Ovary (tissue), 9 donors: ENCODE results near the gene HAPLN2. TPM values are rescaled to one million over a fixed set of nuclear protein-coding genes. Genes with fewer than 3 reads are reported as not detected.

Experiments used
- DNase-seq, 5 donors: peaks; one replicate each; pipeline ENCODE4 v3.0.0-alpha.2; 2019 to 2020
- H3K27ac ChIP-seq, 2 donors: fragments of 200-600 bp; one replicate each; pipeline versions ENCODE4 v1.5.1 to v1.8.0; 2019 to 2022
- H3K27me3 ChIP-seq: fragments of 200-600 bp; one replicate; pipeline ENCODE4 v1.8.0; 2022
- H3K36me3 ChIP-seq: fragments of 200-600 bp; sonication (generic); one replicate; pipeline ENCODE4 v1.5.1; 2019
- H3K4me1 ChIP-seq: one replicate; pipeline ENCODE4 v1.8.1; 2013; ENCODE audit warnings: mild to moderate bottlenecking, moderate library complexity; ENCODE audit not compliant: insufficient read depth
- H3K4me3 ChIP-seq: fragments of 200-600 bp; sonication (generic); one replicate; pipeline ENCODE4 v1.5.1; 2017
- H3K9me3 ChIP-seq, 2 donors: fragments of 200-600 bp in 1 of 2; sonication (generic) in 1 of 2; one replicate each; pipeline versions ENCODE4 v1.5.1 to v1.8.1; 2013 to 2019; ENCODE audit warnings: mild to moderate bottlenecking in 1 of 2, moderate library complexity in 1 of 2
- EP300 ChIP-seq: sonication (generic); formaldehyde crosslinking; IDR thresholded peaks from one replicate; pipeline ENCODE4 v1.6.1; 2017; ENCODE audit warnings: antibody characterized with exemption
- POLR2A ChIP-seq: fragments of 450-650 bp; IDR thresholded peaks from one replicate; pipeline ENCODE4 v1.6.1; 2017; ENCODE audit warnings: antibody characterized with exemption, mild to moderate bottlenecking, moderate library complexity
- WGBS, 3 donors: extraction: QIAGEN DNeasy Blood & Tissue Kit in 1 of 3; methylation state at CpG; one replicate each; pipeline versions ENCODE4 v1.1.5 to v1.1.7; 2013 to 2017; 5-methylcytosine and 5-hydroxymethylcytosine counted together
- intact Hi-C, 4 donors: fragments of 100-400 bp; cut with DNase I; formaldehyde crosslinking; loops; one replicate each; pipeline versions ENCODE4 v1.11.0 to v1.15.1; 2022 to 2023
- polyA plus RNA-seq, 2 donors: library from polyadenylated mRNA; stranded (reverse); fragments of 200-250 nt in 1 of 2; fragments of 350-450 nt in 1 of 2; fragmentation: Illumina TruSeq in 1 of 2; extraction: RNeasy Lipid Tissue Mini Kit (QIAGEN cat#74804) in 1 of 2; gene quantifications; one replicate each; pipeline ENCODE4 v1.2.3, GENCODE V29; 2013 to 2014
- total RNA-seq, 7 donors: library from RNA; depleted of rRNA in 2 of 7; stranded (reverse); fragments of >200 nt in 2 of 7; fragmentation: NEBNext Ultra II Directional in 3 of 7; extraction: Animal tissue kit (Norgen Biotek cat#: 25700) in 3 of 7; gene quantifications; one replicate each; pipeline versions ENCODE4 v1.1.0 to v1.2.4, GENCODE V29; 2016 to 2023
- TF ChIP-seq, protein P1 (sequence below), 3 donors: fragments of 450-650 bp in 2 of 3; fragments of 200-600 bp in 1 of 3; IDR thresholded peaks; one replicate each; pipeline versions ENCODE4 v1.5.1 to v1.8.0; 2016 to 2022; ENCODE audit warnings: antibody characterized with exemption in 3 of 3, mild to moderate bottlenecking in 1 of 3
- donor health status: DM: no; HTN: no; CAD: no; lungs with moderate emphysema.
- donor health status: DM: no; HTN: no; CAD: no.
- donor health status: Bipolar disorder and iron deficiency.
- donor health status: DM: yes; HTN: yes; CAD: no.
- donor health status: DM: no; HTN: no; CAD: no.
- donor health status: DM: yes; HTN: yes; CAD: no.

Gene HAPLN2
- total and polyA plus RNA-seq, 9 donors: 0.30 to 1.9 (median 1.2) TPM; not detected in 1

- Histone ChIP-seq H3K9me3 (no peaks in the 10 kb centered on the region), H3K4me3 (peak overlapping the region; percentile 39), H3K36me3 (no peaks in the 10 kb centered on the region), H3K27ac (no peak overlapping the region), H3K27me3 (no peaks in the 10 kb centered on the region), H3K4me1 (no peaks in the 10 kb centered on the region)
- TF ChIP-seq, protein P1, sequence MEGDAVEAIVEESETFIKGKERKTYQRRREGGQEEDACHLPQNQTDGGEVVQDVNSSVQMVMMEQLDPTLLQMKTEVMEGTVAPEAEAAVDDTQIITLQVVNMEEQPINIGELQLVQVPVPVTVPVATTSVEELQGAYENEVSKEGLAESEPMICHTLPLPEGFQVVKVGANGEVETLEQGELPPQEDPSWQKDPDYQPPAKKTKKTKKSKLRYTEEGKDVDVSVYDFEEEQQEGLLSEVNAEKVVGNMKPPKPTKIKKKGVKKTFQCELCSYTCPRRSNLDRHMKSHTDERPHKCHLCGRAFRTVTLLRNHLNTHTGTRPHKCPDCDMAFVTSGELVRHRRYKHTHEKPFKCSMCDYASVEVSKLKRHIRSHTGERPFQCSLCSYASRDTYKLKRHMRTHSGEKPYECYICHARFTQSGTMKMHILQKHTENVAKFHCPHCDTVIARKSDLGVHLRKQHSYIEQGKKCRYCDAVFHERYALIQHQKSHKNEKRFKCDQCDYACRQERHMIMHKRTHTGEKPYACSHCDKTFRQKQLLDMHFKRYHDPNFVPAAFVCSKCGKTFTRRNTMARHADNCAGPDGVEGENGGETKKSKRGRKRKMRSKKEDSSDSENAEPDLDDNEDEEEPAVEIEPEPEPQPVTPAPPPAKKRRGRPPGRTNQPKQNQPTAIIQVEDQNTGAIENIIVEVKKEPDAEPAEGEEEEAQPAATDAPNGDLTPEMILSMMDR (IDR thresholded peaks at IDR 0.05): peak; percentile 88 to 93 (median 91)
- TF ChIP-seq EP300: no peak
- peak; percentile 62 to 88 (median 84) for DNase-seq
- intact Hi-C loops: loop anchor here in 2 of 4 donors (2.0 to 10.0 kb wide), 3 partner anchors 30 to 200 kb away; no protein-coding TSS in a partner anchor
- WGBS, 3 donors: 1 to 2% (median 1%) methylated on average over 54 of the region's 54 CpGs
These were observed 37.9 kb downstream of the HAPLN2 start for GRCh38 chr1:156656806-156657740.

GRCh38 chr1:156657741-156658319, 38.6 kb downstream of the HAPLN2 start:
- Histone ChIP-seq H3K27ac (no peak overlapping the region), H3K9me3 (no peaks in the 10 kb centered on the region), H3K27me3 (no peaks in the 10 kb centered on the region), H3K4me1 (no peaks in the 10 kb centered on the region), H3K36me3 (no peaks in the 10 kb centered on the region), H3K4me3 (no peak overlapping the region)
- WGBS, 3 donors: 11 to 14% (median 13%) methylated on average over 15 of the region's 15 CpGs
- DNase-seq: peak in 1 of 5 donors; percentile 23
- intact Hi-C loops: loop anchor here in 2 of 4 donors (2.0 to 10.0 kb wide), 3 partner anchors 31 to 201 kb away; no protein-coding TSS in a partner anchor
- TF ChIP-seq EP300 (no peak), POLR2A (no peak)
- TF ChIP-seq, protein P1 (IDR thresholded peaks at IDR 0.05): no peak

DNA sequence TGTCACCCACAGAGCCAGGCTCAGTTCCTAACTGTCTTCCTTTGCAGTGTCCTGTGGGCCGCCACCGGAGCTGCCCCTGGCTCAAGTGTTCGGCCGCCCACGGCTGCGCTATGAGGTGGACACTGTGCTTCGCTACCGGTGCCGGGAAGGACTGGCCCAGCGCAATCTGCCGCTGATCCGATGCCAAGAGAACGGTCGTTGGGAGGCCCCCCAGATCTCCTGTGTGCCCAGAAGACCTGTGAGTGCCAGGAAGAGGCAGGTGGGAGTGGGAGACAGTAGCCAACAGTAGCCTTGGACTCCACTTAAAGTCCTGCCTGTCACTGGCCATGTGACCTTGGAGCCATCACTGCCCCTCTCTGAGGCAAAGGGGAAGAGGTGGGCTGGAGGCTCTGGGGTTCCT, 39.3 kb downstream of the HAPLN2 start:
- no peaks in the 10 kb centered on the region for H3K4me1 ChIP-seq
- TF ChIP-seq, protein P1 (IDR thresholded peaks at IDR 0.05): no peak
- TF ChIP-seq EP300: no peak
- H3K36me3 ChIP-seq: no peaks in the 10 kb centered on the region
- peak in 1 of 5 donors; percentile 38 for DNase-seq
- 76 to 87% (median 84%) methylated on average over 14 of the region's 14 CpGs for WGBS, 3 donors
- H3K9me3 ChIP-seq: no peaks in the 10 kb centered on the region
- H3K27me3 ChIP-seq: no peaks in the 10 kb centered on the region
- no peak overlapping the region for H3K27ac ChIP-seq
- intact Hi-C loops: loop anchor here in 2 of 4 donors (5.0 to 10.0 kb wide), 2 partner anchors 74 to 201 kb away; no protein-coding TSS in a partner anchor
- H3K4me3 ChIP-seq: no peak overlapping the region

GRCh38 chr1:156658945-156659574, 39.8 kb downstream of the HAPLN2 start:
- 60 to 70% (median 66%) methylated on average over 10 of the region's 10 CpGs for WGBS, 3 donors
- Histone ChIP-seq H3K36me3 (no peaks in the 10 kb centered on the region), H3K4me3 (no peak overlapping the region), H3K9me3 (no peaks in the 10 kb centered on the region), H3K4me1 (no peaks in the 10 kb centered on the region), H3K27ac (no peak overlapping the region), H3K27me3 (no peaks in the 10 kb centered on the region)
- TF ChIP-seq POLR2A (no peak), EP300 (no peak)
- TF ChIP-seq, protein P1 (IDR thresholded peaks at IDR 0.05): no peak
- intact Hi-C loops: loop anchor here in 2 of 4 donors (5.0 to 10.0 kb wide), 2 partner anchors 74 to 202 kb away; no protein-coding TSS in a partner anchor
- peak in 1 of 5 donors; percentile 26 for DNase-seq
